HepG2 (cell line): ENCODE data around the gene CEACAM18. TPM values are rescaled to one million over a fixed set of nuclear protein-coding genes. Genes with fewer than 3 reads are reported as not detected.

Source experiments
- KDM3A ChIP-seq: IDR thresholded peaks from 2 replicates; pipeline ENCODE4 v1.6.1; 2018; ENCODE audit warnings: low read depth, missing compliant biosample characterization
- NFE2L2 ChIP-seq: fragments of 150-350 bp; IDR thresholded peaks from 2 replicates; pipeline ENCODE4 v1.6.1; 2014; ENCODE audit warnings: low read length
- PRDM15 ChIP-seq: sonication (generic); formaldehyde crosslinking; IDR thresholded peaks from 2 replicates; pipeline ENCODE4 v1.4.0; 2020; ENCODE audit warnings: missing genetic modification reagents
- ZBTB40 ChIP-seq, 2 experiments: fragments of 450-650 bp in 1 of 2; sonication (generic) in 1 of 2; formaldehyde crosslinking in 1 of 2; IDR thresholded peaks; 2 replicates each; pipeline versions ENCODE4 v1.6.1 to v1.8.0; 2016 to 2022; ENCODE audit warnings: antibody characterized with exemption in 1 of 2, mild to moderate bottlenecking in 1 of 2, missing genetic modification reagents in 1 of 2
- polyA plus RNA-seq, 8 experiments: library from polyadenylated mRNA; depleted of rRNA in 3 of 8; stranded (reverse) in 7 of 8; unstranded in 1 of 8; fragments of >200 nt; fragmentation: Illumina TruSeq in 4 of 8; extraction: Trizol in 4 of 8; gene quantifications; 2 replicates each; pipeline versions ENCODE4 v1.2.1 to v1.2.3, GENCODE V29; 2011 to 2016; ENCODE audit warnings: low read depth in 4 of 8, missing spikeins in 1 of 8, mixed read lengths in 1 of 8; ENCODE audit not compliant: insufficient read depth in 1 of 8
- total RNA-seq, 5 experiments: library from RNA; depleted of rRNA; stranded (reverse); fragments of >200 nt; fragmentation: Illumina TruSeq; extraction: Trizol; gene quantifications; 2 replicates each; pipeline ENCODE4 v1.2.3, GENCODE V29; 2016; ENCODE audit warnings: low read depth in 1 of 5

The CEACAM18 gene
- total and polyA plus RNA-seq, 2 of the 13 experiments (the other 11 are each of a cell fraction or from before 2014, with no cell fraction given), result not detected

- TF ChIP-seq PRDM15 (CRISPR knock-in tag) (no peak), KDM3A (CRISPR knock-in tag) (no peak), ZBTB40 (IDR thresholded peaks at IDR 0.05) (no peak), ZBTB40 (CRISPR knock-in tag; IDR thresholded peaks at IDR 0.05) (no peak), NFE2L2 (no peak)
Measured at GRCh38 chr19:51493776-51494175, 15.4 kb downstream of the CEACAM18 start (continued).
